GM21529 (cell line): ENCODE data around the gene FEM1B.

ENCODE experiments used
- ATAC-seq: cut with Tn5 transposase; IDR thresholded peaks from one replicate; pipeline ENCODE4 v1.9.1; 2021; ENCODE audit not compliant: unreplicated experiment

The FEM1B gene

GRCh38 chr15:68344600-68344999, 67.1 kb downstream of the FEM1B start:
- no peak for ATAC-seq
